H9 (cell line): ENCODE results near the gene CNOT6. TPM values are rescaled to one million over a fixed set of nuclear protein-coding genes. Genes with fewer than 3 reads are reported as not detected.
A peak's percentile ranks its signal among the peaks of the same experiment; 100 is the strongest.

Experiments
- DNase-seq: peaks from one replicate; pipeline ENCODE4 v3.0.0-alpha.2; 2017
- H2AFZ ChIP-seq: one replicate; pipeline ENCODE4 v1.6.1; 2013; ENCODE audit warnings: mild to moderate bottlenecking, low read length, control low read depth, moderate library complexity
- H2AK5ac ChIP-seq: 2 replicates; pipeline ENCODE4 v1.6.1; 2013; ENCODE audit warnings: low read length, control low read depth, mixed read lengths; ENCODE audit not compliant: insufficient read length
- H2BK120ac ChIP-seq: one replicate; pipeline ENCODE4 v1.6.1; 2013; ENCODE audit warnings: low read depth, mild to moderate bottlenecking, low read length, control low read depth, inconsistent platforms; ENCODE audit not compliant: poor library complexity, severe bottlenecking
- H2BK12ac ChIP-seq: 2 replicates; pipeline ENCODE4 v1.6.1; 2013; ENCODE audit warnings: low read length, control low read depth, mixed read lengths, low read depth; ENCODE audit not compliant: insufficient read length
- H2BK15ac ChIP-seq: 2 replicates; pipeline ENCODE4 v1.6.1; 2013; ENCODE audit warnings: low read depth, low read length, control low read depth
- H2BK20ac ChIP-seq: one replicate; pipeline ENCODE4 v1.6.1; 2013; ENCODE audit warnings: low read depth, mild to moderate bottlenecking, low read length, control low read depth, inconsistent platforms; ENCODE audit not compliant: poor library complexity, severe bottlenecking
- H2BK5ac ChIP-seq: 2 replicates; pipeline ENCODE4 v1.6.1; 2013; ENCODE audit warnings: low read length, control low read depth, mixed read lengths; ENCODE audit not compliant: insufficient read length
- H3K14ac ChIP-seq: 2 replicates; pipeline ENCODE4 v1.6.1; 2013; ENCODE audit warnings: low read length, control low read depth; ENCODE audit not compliant: insufficient read depth
- H3K18ac ChIP-seq: 2 replicates; pipeline ENCODE4 v1.6.1; 2013; ENCODE audit warnings: low read depth, mild to moderate bottlenecking, mixed read lengths, low read length, control low read depth; ENCODE audit not compliant: insufficient read length
- H3K23ac ChIP-seq: 2 replicates; pipeline ENCODE4 v1.6.1; 2013; ENCODE audit warnings: low read length, control low read depth, mixed read lengths, low read depth; ENCODE audit not compliant: insufficient read length
- H3K23me2 ChIP-seq: 2 replicates; pipeline ENCODE4 v1.6.1; 2013; ENCODE audit warnings: low read depth, mild to moderate bottlenecking, mixed read lengths, low read length, control low read depth; ENCODE audit not compliant: insufficient read length, poor library complexity, severe bottlenecking
- H3K27ac ChIP-seq: 2 replicates; pipeline ENCODE4 v1.5.1; 2013; ENCODE audit warnings: low read length, control low read depth, mixed read lengths, low read depth; ENCODE audit not compliant: insufficient read length
- H3K27me3 ChIP-seq: 2 replicates; pipeline ENCODE4 v1.6.1; 2013; ENCODE audit warnings: low read length, control low read depth, inconsistent platforms; ENCODE audit not compliant: insufficient read depth
- H3K4ac ChIP-seq: 2 replicates; pipeline ENCODE4 v1.6.1; 2013; ENCODE audit warnings: low read depth, mild to moderate bottlenecking, control low read depth, inconsistent platforms, low read length, moderate library complexity
- H3K4me1 ChIP-seq: 2 replicates; pipeline ENCODE4 v1.6.1; 2013; ENCODE audit warnings: low read length, control low read depth, inconsistent platforms; ENCODE audit not compliant: insufficient read depth
- H3K4me2 ChIP-seq: 2 replicates; pipeline ENCODE4 v1.6.1; 2013; ENCODE audit warnings: low read length, control low read depth, mixed read lengths; ENCODE audit not compliant: insufficient read length, insufficient read depth
- H3K56ac ChIP-seq: 2 replicates; pipeline ENCODE4 v1.6.1; 2013; ENCODE audit warnings: low read depth, mild to moderate bottlenecking, mixed read lengths, low read length, control low read depth; ENCODE audit not compliant: insufficient read length
- H3K79me1 ChIP-seq: 2 replicates; pipeline ENCODE4 v1.6.1; 2013; ENCODE audit warnings: low read depth, mild to moderate bottlenecking, moderate library complexity, low read length, control low read depth, inconsistent platforms; ENCODE audit not compliant: insufficient read depth, poor library complexity, severe bottlenecking
- H3K79me2 ChIP-seq: 2 replicates; pipeline ENCODE4 v1.6.1; 2013; ENCODE audit warnings: low read length, control low read depth, inconsistent platforms; ENCODE audit not compliant: insufficient read depth
- H3K9ac ChIP-seq: 2 replicates; pipeline ENCODE4 v1.6.1; 2013; ENCODE audit warnings: low read length, control low read depth, mixed read lengths; ENCODE audit not compliant: insufficient read length; ENCODE audit errors: extremely low read depth
- H3K9me3 ChIP-seq: one replicate; pipeline ENCODE4 v1.6.1; 2013; ENCODE audit warnings: low read depth, low read length, inconsistent platforms; ENCODE audit not compliant: control insufficient read depth
- H3T11ph ChIP-seq: one replicate; pipeline ENCODE4 v1.6.1; 2013; ENCODE audit warnings: mild to moderate bottlenecking, low read length, control low read depth, inconsistent platforms
- H4K20me1 ChIP-seq: one replicate; pipeline ENCODE4 v1.6.1; 2013; ENCODE audit not compliant: control insufficient read depth, insufficient read length, insufficient read depth
- H4K5ac ChIP-seq: 2 replicates; pipeline ENCODE4 v1.6.1; 2013; ENCODE audit warnings: low read depth, mild to moderate bottlenecking, mixed read lengths, low read length, control low read depth; ENCODE audit not compliant: insufficient read length
- H4K8ac ChIP-seq: replicated peaks from 2 replicates; pipeline ENCODE4 v1.6.1; 2013; ENCODE audit warnings: low read length, control low read depth, mixed read lengths, low read depth; ENCODE audit not compliant: insufficient read length
- H4K91ac ChIP-seq: 2 replicates; pipeline ENCODE4 v1.6.1; 2013; ENCODE audit warnings: low read depth, mild to moderate bottlenecking, moderate library complexity, mixed read lengths, low read length, control low read depth; ENCODE audit not compliant: insufficient read length
- H3K27ac Mint-ChIP-seq, 3 experiments: 2 replicates in 2 of 3; 3 replicates in 1 of 3; pipeline ENCODE4 v1.8.0; 2020 to 2021; ENCODE audit warnings: mixed read lengths in 3 of 3, mild to moderate bottlenecking in 1 of 3, moderate library complexity in 1 of 3
- H3K27me3 Mint-ChIP-seq: 2 replicates; pipeline ENCODE4 v1.8.0; 2021; ENCODE audit warnings: low read depth, mild to moderate bottlenecking, moderate library complexity, mixed read lengths
- H3K36me3 Mint-ChIP-seq, 3 experiments: 2 replicates in 2 of 3; 3 replicates in 1 of 3; pipeline ENCODE4 v1.8.0; 2020 to 2021; ENCODE audit warnings: low read depth in 3 of 3, mixed read lengths in 3 of 3; ENCODE audit not compliant: insufficient read depth in 1 of 3
- H3K4me1 Mint-ChIP-seq, 2 experiments: 2 replicates each; pipeline ENCODE4 v1.8.0; 2020; ENCODE audit warnings: mixed read lengths in 2 of 2
- H3K4me3 Mint-ChIP-seq, 2 experiments: 2 replicates in 1 of 2; 3 replicates in 1 of 2; pipeline ENCODE4 v1.8.0; 2020 to 2021; ENCODE audit warnings: mild to moderate bottlenecking in 2 of 2, mixed read lengths in 2 of 2, moderate library complexity in 1 of 2
- H3K9me3 Mint-ChIP-seq, 2 experiments: 2 replicates in 1 of 2; 3 replicates in 1 of 2; pipeline ENCODE4 v1.8.0; 2020; ENCODE audit warnings: mild to moderate bottlenecking in 2 of 2, mixed read lengths in 2 of 2, moderate library complexity in 1 of 2
- CTCF ChIP-seq: fragments of 200-600 bp; sonication (generic); conservative IDR thresholded peaks from 3 replicates; pipeline ENCODE4 v1.8.0; 2021; ENCODE audit warnings: antibody characterized with exemption, mild to moderate bottlenecking
- WGBS: extraction: QIAGEN DNeasy Blood & Tissue Kit; methylation state at CpG from one replicate; pipeline ENCODE4 v1.1.7; 2013; ENCODE audit warnings: missing lambda C conversion rate, low lambda C conversion rate, mixed read lengths; ENCODE audit not compliant: insufficient read length; ENCODE audit errors: extremely low coverage; 5-methylcytosine and 5-hydroxymethylcytosine counted together
- total RNA-seq: library from RNA; stranded (reverse); gene quantifications from 2 replicates; pipeline ENCODE4 v1.2.1, GENCODE V29; 2021

The CNOT6 gene
- total RNA-seq, 1 experiment from 2014 or later = 45.0 TPM

DNA sequence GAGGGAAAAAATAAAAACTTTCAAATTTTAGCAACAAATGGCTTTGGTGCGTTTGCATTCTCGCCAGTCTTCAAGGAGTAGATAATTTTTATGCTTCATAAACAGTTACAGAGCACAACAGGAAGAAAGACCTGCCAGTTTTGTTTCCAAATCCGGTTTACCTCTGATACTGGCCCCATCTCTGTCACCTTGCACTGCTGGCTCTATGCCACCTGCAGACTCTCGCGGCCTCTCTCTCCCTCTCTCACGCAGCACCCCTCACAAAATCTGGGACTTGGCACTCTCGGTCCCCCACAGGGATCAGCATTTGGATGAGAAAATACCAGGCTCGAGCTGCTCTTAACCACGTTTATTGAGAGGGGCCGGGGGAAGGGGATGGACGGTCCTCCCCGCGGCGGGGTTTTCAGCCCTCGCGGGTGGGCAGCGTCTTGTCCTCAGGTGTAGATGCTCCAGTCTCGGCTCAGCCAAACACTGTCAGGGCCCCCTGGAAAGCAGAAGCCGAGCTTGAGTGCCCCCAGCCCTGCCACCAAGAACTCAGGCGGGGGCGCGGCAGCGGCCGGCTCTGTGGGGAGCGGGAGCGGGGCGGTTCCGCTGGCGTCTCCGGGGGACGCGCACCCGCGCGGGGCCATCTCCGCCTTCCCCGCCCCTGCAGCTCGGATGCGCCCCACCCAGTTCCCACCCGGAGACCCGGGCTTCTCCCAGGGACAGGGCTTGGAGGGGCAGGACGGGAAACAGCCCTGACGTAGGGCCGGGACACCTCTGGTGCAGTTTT lies 95.8 kb downstream of the CNOT6 start:
- WGBS = no CpG with 5 or more reads among the region's 44 CpGs
- peak overlapping the region; percentile 72 for H3K4me2 ChIP-seq

More for the DNA sequence above, 95.8 kb downstream of the CNOT6 start:
- Histone ChIP-seq H2BK5ac (no peak overlapping the region), H3K9me3 (no peaks in the 10 kb centered on the region), H2BK12ac (no peak overlapping the region), H2AFZ (no peak overlapping the region), H2BK120ac (no peak overlapping the region), H3K23ac (no peak overlapping the region), H2BK20ac (no peak overlapping the region), H4K8ac (no peak overlapping the region), H3K4me1 (no peaks in the 10 kb centered on the region), H2BK15ac (no peak overlapping the region), H4K20me1 (no peaks in the 10 kb centered on the region), H3T11ph (no peak overlapping the region), H3K27me3 (peaks cover 28% of the 10 kb centered on the region), H3K18ac (no peak overlapping the region), H3K23me2 (peaks cover 10% of the 10 kb centered on the region), H3K27ac (no peak overlapping the region), H3K79me2 (no peaks in the 10 kb centered on the region), H3K79me1 (no peaks in the 10 kb centered on the region), H3K4ac (no peak overlapping the region), H2AK5ac (no peak overlapping the region), H4K91ac (no peak overlapping the region), H3K14ac (no peak overlapping the region), H3K9ac (no peak overlapping the region), H4K5ac (no peak overlapping the region), H3K56ac (no peak overlapping the region)
- H3K4me3 Mint-ChIP-seq = peak overlapping the region; percentile 42 to 66; a peak in 4 of 5 replicates
- H3K36me3 Mint-ChIP-seq = peaks cover 0 to 4% (median 0%) of the 10 kb centered on the region in 3 experiments; a peak in 1 of 7 replicates
- no peak for TF ChIP-seq CTCF
- no peaks in the 10 kb centered on the region for H3K9me3 Mint-ChIP-seq
- peaks cover 80% of the 10 kb centered on the region for H3K27me3 Mint-ChIP-seq
- DNase-seq = no peak
- H3K27ac Mint-ChIP-seq = no peak overlapping the region
- H3K4me1 Mint-ChIP-seq = peaks cover 3 to 9% of the 10 kb centered on the region in 2 experiments; a peak in 3 of 4 replicates
